HG02610 (cell line): ENCODE data around the gene CA10.

ENCODE experiments used
- ATAC-seq: cut with Tn5 transposase; IDR thresholded peaks from one replicate; pipeline ENCODE4 v1.9.1; 2021; ENCODE audit warnings: mild to moderate bottlenecking, moderate library complexity; ENCODE audit not compliant: unreplicated experiment

CA10 gene

DNA sequence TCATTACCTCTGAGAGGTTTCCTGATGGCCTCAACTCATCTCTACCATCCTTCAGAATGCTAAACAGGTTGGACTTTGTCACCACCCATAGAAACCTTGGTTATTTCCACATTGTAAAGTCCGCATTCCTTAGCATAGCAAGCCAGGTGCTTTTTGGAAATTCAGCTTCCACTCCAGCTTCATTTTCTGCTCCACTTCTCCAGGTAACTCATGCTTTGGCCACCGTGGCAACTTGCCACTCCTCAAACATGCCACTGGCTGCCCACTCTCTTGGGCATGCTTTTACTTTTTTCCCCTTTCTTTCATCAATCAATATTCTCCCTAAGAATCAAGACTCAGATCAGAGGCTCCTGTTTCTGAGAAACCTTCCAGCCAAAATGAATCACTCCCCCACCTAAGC lies 203.3 kb downstream of the CA10 start:
- ATAC-seq = no peak

DNA sequence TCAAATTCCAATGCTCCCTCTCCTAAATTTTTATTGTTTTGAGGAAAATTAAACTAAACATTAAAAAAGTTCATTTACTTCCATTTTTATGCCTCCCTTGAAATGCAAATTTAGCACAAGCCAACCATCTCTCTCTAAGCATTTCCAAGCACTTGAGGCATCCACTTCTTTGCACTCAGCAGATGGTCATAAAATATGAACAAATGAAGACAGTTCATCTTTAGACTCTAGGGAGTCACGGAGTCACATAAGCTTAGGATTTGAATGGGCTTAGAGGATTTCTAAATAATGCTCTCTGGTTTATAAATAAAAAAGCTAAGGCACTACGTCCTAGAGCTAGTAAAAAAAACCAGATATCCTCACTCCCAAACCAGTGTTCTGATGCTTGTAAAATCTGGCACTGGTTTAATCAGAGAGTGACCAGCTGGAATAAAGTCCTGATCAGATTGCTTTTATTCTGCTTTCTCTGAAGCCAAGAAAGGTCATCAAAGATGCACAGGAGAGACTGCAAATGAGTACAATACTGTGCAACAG lies 204.2 kb downstream of the CA10 start:
- ATAC-seq = no peak

DNA sequence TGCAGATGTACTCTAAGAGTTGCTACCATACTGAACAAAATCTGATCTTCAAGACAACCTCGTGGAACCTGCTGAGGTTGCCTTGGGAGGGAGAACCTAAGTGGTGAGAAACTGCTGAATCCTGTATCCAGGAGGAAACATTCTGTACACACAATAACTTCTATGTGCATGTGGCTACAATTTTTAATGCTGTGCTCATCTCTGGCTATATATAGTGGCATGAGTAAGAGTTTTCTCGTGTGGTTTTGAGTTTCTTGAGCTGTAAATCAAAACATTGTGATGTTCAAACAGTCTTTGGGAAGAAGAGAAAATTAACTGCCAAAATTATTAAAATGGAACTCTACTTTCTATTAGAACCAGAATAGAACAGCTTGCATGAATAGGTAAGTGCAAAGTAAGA lies 206.8 kb downstream of the CA10 start:
- ATAC-seq = no peak

DNA sequence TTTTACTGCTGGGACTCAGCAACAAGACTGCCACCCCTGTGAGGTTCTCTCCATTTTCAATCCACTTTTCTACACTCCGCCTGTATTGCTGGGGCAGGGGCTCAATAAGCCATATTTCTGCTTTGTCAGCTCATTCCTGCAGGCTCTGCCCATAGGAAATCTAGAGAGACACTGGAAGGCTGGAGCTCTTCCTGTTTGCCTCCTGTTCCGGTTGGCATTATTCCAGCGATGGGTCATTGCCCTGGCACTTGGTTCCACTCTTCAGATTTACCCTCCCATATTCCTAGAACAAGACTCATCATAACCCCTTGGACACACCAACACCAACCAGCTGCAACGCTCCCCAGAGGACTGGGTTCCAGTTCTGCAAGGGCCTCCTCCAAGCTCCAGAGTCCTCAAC lies 210.4 kb downstream of the CA10 start:
- no peak for ATAC-seq

DNA sequence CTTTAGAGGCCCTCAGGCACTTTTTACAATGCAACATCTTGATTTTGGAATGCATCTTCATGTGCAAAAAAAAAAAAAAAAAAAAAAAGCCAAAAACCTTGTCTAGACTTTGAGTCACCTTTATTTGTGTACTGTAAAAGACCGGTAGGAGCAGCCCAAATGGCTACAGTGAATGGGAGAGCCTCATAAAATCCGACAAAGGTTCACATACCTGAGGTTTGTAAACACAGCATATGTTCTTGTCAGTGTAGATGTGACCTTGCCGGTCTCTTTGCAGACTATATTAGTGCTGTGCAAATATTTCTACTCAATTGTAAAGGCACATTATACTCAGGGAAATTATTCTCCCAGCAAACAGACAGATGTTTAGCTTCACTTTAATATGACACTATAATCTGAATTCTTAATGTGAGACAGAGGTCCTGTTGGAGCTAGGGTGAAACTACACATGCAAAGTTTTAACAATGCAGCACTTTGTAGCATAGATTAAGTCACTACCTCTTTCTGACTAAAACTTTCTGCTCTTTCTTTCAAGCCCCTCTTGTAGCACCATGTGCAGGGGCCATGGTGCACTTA lies 211.3 kb downstream of the CA10 start:
- no peak for ATAC-seq

DNA sequence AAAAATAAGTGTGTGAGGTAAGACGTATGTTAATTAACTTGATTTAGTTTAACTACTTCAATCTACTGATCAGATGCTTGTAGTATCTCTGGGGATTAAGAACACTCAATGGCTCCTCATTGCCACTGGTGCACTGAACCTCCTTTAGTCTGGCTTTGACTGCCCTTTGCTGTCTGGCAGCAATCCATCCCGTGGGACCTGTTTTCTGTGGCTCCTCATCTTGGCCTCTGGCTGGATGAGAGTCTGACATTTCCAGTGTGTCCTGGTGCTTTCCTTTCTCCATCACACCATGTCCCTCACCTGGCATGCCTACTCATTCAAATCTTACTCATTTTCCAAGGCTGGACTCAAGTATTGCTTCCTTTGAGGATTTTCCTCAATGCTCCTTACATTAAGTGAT lies 212.2 kb downstream of the CA10 start:
- ATAC-seq = no peak

DNA sequence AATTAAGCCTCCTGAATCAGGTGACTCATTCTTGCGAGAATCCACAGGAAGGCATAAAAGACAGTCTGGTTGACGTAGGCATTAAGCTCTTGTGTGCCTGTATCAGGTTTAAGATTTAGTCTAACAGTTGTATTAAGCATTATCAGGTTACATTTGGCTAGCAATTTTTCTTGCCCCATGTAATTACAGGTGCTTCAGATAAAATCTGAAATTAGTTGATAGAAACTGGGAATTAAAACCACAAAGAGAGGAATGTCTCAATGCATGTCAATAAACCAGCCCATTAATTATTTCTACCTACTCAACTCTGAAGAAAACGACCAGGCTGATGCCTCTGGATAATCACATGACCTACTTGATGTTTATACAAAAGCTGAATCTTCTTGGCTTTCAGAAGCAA lies 217.2 kb downstream of the CA10 start:
- no peak for ATAC-seq

DNA sequence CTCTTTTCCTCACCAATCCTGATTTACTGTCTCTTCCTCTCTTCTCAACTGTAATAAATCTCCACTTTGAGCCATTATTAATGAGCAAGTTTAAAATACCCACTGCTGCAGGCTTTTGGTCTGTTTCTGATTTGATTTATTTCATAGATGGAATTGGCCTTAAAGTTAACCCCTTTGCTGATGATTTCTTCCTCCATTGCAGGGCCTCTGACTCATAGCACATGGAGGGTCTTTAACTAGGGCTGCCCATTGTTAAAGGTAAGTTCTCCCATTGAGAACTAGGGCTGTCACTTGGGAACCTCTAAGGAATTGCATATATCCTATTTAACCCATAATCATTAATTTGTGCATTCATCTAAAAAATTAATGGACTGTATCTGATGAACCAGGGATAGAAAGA lies 221.2 kb downstream of the CA10 start:
- no peak for ATAC-seq

DNA sequence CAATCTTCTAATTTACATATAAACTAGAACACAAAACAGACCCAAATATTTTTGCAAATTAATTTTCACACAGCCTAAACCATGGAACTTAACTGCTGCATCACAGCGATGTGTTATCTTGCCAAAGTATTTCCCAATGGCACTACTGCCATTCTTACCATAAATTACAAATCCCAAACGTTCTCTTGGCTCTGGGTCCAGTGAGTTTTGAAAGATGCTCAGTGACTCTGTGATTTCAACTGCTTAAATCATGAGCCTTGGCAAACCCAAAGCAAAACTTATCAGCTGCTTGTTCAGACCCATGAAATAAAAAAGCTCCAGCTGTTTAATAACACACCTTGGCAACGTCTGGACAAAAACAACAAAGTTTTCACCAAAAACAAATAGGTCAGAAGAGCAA lies 223.0 kb downstream of the CA10 start:
- ATAC-seq = no peak

DNA sequence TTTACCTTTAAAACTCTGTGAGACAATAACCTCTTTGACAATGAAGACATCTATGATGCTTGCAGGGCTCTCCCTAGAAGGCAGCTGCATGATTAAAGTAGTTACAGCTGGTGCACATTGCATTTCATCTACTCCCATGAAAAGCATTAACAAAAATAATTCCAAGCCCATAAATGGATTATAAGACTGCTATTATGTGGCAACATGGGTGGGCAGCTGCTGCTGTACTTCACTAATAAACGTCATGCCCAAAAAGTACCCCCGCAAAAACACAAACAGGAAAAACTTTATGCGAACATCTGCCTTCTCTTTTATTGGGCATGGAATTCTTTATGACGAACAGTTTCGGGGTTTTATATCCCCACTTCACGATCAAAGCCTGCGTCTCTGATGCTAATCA lies 224.9 kb downstream of the CA10 start:
- ATAC-seq = no peak

DNA sequence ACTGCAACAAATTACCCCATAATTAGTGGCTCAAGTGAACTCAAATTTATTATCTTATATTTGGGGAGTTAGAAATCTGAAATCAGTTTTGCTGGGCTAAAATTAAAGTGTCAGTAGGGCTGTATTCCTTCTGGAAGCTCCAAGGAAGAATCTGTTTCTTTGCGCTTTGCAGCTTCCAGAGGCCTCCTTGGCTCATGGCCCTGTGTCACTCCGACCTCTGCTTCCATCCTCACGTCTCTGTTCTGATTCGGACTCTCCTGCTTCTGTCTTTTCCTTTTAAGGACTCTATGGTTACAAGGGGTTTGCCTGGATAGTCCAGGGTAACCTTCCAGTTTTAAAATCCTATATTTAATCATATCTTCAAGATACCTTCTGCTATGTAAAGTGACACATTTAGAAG lies 232.1 kb downstream of the CA10 start:
- no peak for ATAC-seq

DNA sequence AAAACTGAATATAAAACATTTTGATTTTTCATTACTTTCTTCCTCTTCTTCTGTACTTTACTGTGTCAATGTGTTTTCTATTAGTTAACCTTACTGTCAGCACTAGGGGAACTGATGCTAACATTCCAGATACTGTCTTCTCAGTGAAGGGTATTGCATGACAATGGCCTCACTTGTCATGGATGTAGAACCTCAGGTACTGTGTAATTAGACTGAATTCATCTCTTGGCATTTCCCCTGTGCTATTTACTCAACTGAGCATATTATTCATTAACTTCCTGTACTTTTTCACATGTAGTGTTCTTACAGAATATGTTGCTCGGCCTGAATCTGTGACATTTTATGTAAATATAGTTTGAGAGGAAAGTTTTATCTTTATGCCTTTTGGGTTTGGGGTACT lies 237.0 kb downstream of the CA10 start:
- ATAC-seq = no peak

DNA sequence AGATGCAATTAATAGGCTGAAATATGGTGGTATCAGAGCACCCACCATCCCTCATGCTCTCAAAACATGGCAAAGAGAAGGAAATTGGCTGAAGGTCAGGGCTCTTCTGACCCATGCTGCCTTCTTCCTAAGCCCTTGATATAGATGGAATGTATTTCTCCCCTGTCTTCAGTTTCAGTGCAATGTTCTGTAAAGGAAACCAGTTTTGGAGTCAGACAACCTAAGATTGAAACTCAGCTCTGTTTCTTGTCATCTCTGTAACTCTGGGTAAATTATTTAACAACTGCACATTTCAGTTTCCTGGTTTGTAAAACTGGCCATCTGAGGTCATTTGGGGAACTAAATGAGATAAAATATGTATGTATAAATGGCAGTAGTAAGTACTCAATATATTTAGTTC lies 243.9 kb downstream of the CA10 start:
- no peak for ATAC-seq

DNA sequence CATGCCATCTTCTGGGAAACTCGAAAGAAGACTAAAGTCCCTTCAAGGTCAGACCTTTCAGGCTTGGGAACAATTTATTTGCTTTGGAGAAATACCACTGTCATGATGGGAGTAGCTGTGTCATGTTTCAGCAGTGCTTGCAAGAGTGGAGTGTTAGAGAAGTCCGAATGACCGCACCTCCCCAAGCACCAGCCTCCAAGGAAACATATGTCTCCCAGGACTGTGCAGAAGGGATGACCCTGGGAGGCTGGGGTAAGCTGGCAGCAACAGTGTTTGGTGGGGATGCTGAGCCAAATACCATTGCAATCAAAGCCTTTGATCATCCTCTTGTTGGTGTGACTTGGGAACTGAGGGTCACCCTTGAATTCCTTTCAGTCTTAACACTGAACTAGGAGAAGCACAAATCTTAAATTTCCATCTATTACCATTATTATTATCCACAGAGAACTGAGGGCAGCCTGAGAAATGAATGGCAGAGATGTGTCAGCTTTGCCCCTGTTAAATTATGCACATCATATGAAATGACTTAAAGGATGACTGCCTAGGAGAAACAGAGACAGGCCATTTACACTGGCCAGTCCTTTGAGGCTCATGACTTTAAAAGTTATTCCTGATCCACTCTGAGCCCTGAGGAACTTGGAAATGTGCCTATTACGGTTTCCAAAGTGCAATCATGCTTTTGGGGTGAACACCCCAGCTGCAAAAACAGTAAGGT lies 244.9 kb downstream of the CA10 start:
- no peak for ATAC-seq

DNA sequence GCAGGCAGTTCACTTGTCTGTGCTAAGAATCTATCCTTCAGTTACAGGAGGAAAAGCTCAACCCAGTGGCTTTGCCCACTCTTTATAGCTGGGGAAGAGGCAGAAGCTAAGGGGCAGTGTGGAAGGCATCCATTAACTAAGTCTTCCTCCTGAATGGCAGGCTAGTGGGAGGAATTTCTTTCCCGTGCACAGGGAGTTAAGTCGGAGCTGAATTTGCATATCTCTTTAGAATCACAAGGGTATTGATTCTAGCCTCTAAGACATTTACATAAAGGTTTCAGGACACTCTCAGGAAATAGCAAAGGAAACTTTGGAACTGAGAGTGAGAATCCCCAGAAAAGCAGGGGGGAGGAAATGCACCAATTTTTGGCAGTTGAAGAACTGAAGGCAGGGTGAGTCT lies 245.6 kb downstream of the CA10 start:
- no peak for ATAC-seq

DNA sequence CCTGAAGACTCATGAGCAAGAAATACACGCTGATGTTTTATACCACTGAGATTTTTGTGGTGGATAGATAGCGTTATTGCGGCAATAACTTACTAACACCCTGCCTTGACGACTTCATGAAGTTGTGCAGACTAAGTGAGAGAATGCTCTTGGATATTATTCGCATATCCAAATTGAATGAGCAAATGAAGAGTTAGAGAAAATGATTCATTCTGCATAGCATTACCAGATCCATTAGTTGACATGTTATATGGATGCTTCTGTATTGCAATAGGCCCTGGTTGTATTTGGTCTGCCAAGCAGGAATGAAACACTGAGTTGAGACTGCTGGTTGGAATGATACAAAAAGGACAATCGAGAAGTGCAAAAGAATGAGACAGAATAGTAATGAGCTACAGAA lies 247.3 kb downstream of the CA10 start:
- no peak for ATAC-seq

DNA sequence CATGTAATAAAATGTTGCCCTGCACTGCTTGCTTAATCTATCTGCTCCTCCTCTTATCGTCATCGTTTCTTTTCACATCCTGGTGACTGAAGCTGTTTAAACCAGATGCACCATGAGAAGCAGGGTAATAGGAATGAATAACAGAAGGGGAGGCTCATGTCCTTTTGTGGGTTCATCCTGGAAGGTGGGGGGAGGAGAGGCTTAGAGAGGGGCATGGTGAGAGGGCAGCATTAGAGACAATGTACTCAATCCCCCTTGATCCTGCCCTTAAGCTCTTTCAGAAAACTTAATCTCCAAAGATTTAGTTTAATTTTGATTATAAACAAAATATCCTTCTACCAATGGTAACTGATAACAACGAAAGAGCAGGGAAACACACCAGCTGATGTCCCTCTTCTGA lies 248.5 kb downstream of the CA10 start:
- no peak for ATAC-seq

DNA sequence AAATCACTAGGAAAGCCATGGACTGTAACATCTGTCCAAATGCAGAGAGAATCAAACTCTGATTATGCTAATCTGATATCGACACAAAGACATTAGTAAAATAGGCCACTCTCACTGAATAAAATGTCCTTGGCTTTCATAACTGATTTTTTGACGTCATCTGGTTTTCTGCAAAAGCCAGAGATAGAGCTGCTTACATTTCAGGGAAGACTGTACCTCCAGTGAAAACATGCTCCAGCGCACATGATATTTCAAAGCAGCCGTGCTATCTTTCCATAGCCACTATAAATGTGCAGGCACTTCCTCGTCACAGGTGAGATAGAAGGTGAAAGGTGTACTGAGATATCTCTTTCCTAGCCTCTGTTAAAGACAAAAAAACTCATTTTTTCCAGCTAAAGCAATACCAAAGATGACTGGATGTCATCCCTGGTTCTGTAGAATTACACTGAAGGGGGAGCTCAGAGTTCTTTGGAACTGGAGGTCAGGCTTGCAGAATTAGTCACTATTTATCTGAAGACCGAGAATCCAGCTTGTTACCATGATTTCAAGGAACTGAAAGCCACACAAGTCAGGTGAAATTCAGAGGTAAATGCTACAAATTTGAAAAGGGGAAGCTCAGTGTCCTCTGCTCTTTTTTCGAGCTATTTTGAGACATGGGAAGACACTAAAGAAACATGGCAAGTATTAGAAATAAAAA lies 249.5 kb downstream of the CA10 start:
- ATAC-seq = no peak

DNA sequence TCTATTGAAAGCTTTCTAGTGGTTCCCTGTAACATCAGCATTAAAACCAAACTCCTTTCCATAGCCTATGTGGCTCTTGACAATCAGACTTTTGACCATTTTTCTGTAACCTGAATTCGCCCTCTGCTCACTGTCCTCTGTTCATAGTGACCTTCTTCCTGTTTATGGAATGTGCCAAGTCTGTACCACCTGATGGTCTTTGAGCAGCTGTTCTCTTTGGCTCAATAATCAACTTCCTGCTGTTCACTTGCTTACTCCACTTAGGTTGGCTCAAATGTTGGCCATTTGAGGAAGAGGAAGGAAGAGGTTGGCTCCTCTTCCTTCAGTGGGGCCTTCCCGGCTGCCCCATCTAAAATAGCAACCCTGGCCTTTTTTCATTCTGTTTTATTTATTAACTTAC lies 251.5 kb downstream of the CA10 start:
- no peak for ATAC-seq

DNA sequence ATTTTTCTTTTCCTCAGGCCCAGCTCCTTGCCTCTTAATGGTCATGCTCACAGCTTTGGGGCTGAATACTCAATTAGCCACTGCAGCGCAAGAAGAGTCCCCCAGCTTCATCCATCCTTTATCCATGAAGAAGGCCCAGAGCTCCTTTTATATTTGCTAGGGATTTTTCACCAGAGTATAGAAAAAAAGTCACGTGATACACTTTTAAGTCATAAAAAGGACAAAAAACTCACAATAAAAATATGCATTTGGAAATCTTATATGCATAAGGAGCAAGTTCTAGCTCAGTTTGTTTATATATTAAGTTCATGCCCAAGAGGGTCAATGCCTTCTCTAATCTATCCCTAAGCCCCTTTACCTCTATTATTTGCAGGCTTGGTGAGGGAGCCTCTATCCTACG lies 254.1 kb downstream of the CA10 start:
- ATAC-seq = no peak

DNA sequence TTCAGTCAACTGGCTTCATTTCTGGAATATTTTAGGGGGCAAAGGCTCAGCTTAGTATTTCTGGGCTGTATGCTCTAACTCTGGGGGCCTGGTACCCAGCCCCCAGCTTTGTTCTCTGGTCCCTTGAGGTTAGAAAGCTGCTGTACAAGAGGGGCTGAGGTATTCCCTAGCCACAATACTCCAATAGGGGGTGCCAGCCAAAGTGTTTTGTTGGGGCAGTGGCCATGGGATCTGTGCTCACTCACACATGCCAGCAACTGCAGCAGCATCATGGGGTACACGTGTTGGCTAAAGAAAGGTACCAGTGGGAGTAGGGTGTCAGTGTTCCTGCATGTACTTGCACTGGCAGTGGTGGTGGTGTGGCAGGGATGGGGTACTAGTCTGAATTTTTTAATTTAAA lies 257.3 kb downstream of the CA10 start:
- no peak for ATAC-seq

DNA sequence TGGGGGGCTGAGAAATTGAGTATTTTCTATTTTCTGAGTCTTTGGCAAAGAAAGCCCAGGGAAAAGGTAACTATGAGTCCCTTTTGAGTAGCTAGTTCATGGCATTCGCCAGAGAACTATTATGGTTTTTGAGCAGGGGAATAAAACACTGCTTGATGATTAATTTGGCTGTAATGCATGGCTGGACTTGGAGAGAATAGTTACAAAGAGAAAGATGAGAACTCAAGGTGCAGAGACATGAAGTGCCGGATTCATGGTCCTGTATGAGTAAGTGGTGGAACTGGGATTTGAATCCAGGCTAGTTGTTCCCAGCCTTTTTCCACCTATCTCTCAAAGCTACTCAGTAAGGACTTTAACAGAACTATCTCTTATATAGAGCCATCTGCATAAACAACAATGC lies 266.6 kb downstream of the CA10 start:
- no peak for ATAC-seq
